HEK293T (cell line): Measurements from ENCODE around the gene PSKH1.

Experiments used
- CTCF ChIA-PET: fragments of 350-600 bp; formaldehyde crosslinking; extraction: SDS; loops from one replicate; lab custom pipeline; 2021; ENCODE audit warnings: antibody characterized with exemption, inconsistent platforms; lab: Yijun Ruan, JAX
- POLR2A ChIA-PET: fragments of 350-600 bp; formaldehyde crosslinking; extraction: SDS; loops from one replicate; lab custom pipeline; 2020; ENCODE audit warnings: antibody characterized with exemption, inconsistent platforms; lab: Yijun Ruan, JAX
- DNase-seq: peaks from one replicate; pipeline ENCODE4 v3.0.0; 2012; ENCODE audit warnings: mixed read lengths; ENCODE audit errors: extremely low spot score
- ARNT ChIP-seq: fragments of 450-650 bp; IDR thresholded peaks from 2 replicates; pipeline ENCODE4 v1.6.1; 2017; ENCODE audit warnings: mild to moderate bottlenecking
- BHLHE40 ChIP-seq: fragments of 450-650 bp; IDR thresholded peaks from 2 replicates; pipeline ENCODE4 v1.6.1; 2016; ENCODE audit warnings: mild to moderate bottlenecking, moderate library complexity, borderline replicate concordance
- CTBP1 ChIP-seq: fragments of 450-650 bp; IDR thresholded peaks from 2 replicates; pipeline ENCODE4 v1.6.1; 2016; ENCODE audit warnings: borderline replicate concordance
- ELF4 ChIP-seq: fragments of 450-650 bp; IDR thresholded peaks from 2 replicates; pipeline ENCODE4 v1.6.1; 2017; ENCODE audit warnings: antibody characterized with exemption
- FOXA1 ChIP-seq: fragments of 450-650 bp; IDR thresholded peaks from 2 replicates; pipeline ENCODE4 v1.6.1; 2016; ENCODE audit warnings: mild to moderate bottlenecking
- FOXK2 ChIP-seq: fragments of 450-650 bp; IDR thresholded peaks from 2 replicates; pipeline ENCODE4 v1.6.1; 2016; ENCODE audit warnings: mild to moderate bottlenecking
- FOXM1 ChIP-seq: fragments of 450-650 bp; IDR thresholded peaks from 2 replicates; pipeline ENCODE4 v1.6.1; 2017; ENCODE audit warnings: mild to moderate bottlenecking, borderline replicate concordance
- HDGF ChIP-seq: fragments of 450-650 bp; IDR thresholded peaks from 2 replicates; pipeline ENCODE4 v1.6.1; 2017; ENCODE audit warnings: antibody characterized with exemption, borderline replicate concordance
- L3MBTL2 ChIP-seq: fragments of 450-650 bp; conservative IDR thresholded peaks from 2 replicates; pipeline ENCODE4 v1.6.1; 2016; ENCODE audit warnings: mild to moderate bottlenecking
- LEF1 ChIP-seq: fragments of 450-650 bp; IDR thresholded peaks from 2 replicates; pipeline ENCODE4 v1.6.1; 2017; ENCODE audit warnings: mild to moderate bottlenecking, borderline replicate concordance
- NFRKB ChIP-seq: fragments of 450-650 bp; IDR thresholded peaks from 2 replicates; pipeline ENCODE4 v1.6.1; 2016; ENCODE audit warnings: mild to moderate bottlenecking, moderate library complexity
- PKNOX1 ChIP-seq: fragments of 450-650 bp; IDR thresholded peaks from 2 replicates; pipeline ENCODE4 v1.6.1; 2016
- SP1 ChIP-seq: fragments of 450-650 bp; IDR thresholded peaks from 2 replicates; pipeline ENCODE4 v1.6.1; 2017
- SUZ12 ChIP-seq: fragments of 450-650 bp; IDR thresholded peaks from 2 replicates; pipeline ENCODE4 v1.6.1; 2016; ENCODE audit warnings: mild to moderate bottlenecking
- TARDBP ChIP-seq: fragments of 450-650 bp; IDR thresholded peaks from 2 replicates; pipeline ENCODE4 v1.6.1; 2016
- ZNF384 ChIP-seq: fragments of 450-650 bp; IDR thresholded peaks from 2 replicates; pipeline ENCODE4 v1.6.1; 2016

Gene PSKH1

GRCh38 chr16:67933805-67934204 lies 40.8 kb downstream of the PSKH1 start:
- ChIA-PET POLR2A (interaction anchor here (1.6 to 2.4 kb wide), 2 partner anchors 8 to 41 kb away, joined by 4 to 12 read pairs; partner anchors contain the start of gene PSKH1), CTCF (interaction anchor here (1.3 kb wide), 1 partner anchor 50 kb away, joined by 7 read pairs; no protein-coding TSS in a partner anchor)
- no peak for DNase-seq
- TF ChIP-seq ZNF384: no peak
- no peak for TF ChIP-seq ARNT
- no peak for TF ChIP-seq L3MBTL2
- no peak for TF ChIP-seq SUZ12
- TF ChIP-seq NFRKB: no peak

GRCh38 chr16:67934306-67935100 lies 41.4 kb downstream of the PSKH1 start:
- ChIA-PET POLR2A (interaction anchor here (1.0 to 2.4 kb wide), 5 partner anchors 9 to 268 kb away, joined by 3 to 12 read pairs (median 5); partner anchors contain the start of genes C16orf86, ENKD1 and PSKH1), CTCF (interaction anchor here (1.3 to 1.4 kb wide), 2 partner anchors 50 to 414 kb away, joined by 3 to 7 read pairs; no protein-coding TSS in a partner anchor)
- TF ChIP-seq ELF4: no peak
- TF ChIP-seq ZNF384: no peak
- no peak for TF ChIP-seq PKNOX1
- no peak for TF ChIP-seq HDGF
- TF ChIP-seq CTBP1: no peak
- no peak for DNase-seq

DNA sequence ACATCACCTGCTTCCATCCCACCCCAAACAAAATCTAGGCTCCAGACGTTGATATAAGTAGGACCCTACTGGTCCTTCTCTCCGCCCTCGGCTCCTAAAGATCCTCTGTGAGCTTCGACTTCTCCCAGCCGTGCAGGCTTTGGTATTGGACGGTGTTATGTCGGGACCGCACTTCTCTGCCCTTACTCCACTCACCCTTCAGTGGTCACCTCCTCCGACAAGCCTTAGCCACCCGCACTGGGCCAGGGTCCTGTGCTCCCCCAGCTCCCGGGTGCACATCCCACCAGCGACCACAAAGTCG lies 42.0 kb downstream of the PSKH1 start:
- no peak for DNase-seq
- ChIA-PET POLR2A (interaction anchor here (0.9 to 2.4 kb wide), 17 partner anchors 9 to 268 kb away, joined by 3 to 12 read pairs (median 4); partner anchors contain the start of genes C16orf86, ENKD1, LCAT and NUTF2), CTCF (interaction anchor here (1.4 kb wide), 1 partner anchor 414 kb away, joined by 3 read pairs; no protein-coding TSS in a partner anchor)
- TF ChIP-seq LEF1: no peak
- no peak for TF ChIP-seq NFRKB
- no peak for TF ChIP-seq SP1
- no peak for TF ChIP-seq ARNT

DNA sequence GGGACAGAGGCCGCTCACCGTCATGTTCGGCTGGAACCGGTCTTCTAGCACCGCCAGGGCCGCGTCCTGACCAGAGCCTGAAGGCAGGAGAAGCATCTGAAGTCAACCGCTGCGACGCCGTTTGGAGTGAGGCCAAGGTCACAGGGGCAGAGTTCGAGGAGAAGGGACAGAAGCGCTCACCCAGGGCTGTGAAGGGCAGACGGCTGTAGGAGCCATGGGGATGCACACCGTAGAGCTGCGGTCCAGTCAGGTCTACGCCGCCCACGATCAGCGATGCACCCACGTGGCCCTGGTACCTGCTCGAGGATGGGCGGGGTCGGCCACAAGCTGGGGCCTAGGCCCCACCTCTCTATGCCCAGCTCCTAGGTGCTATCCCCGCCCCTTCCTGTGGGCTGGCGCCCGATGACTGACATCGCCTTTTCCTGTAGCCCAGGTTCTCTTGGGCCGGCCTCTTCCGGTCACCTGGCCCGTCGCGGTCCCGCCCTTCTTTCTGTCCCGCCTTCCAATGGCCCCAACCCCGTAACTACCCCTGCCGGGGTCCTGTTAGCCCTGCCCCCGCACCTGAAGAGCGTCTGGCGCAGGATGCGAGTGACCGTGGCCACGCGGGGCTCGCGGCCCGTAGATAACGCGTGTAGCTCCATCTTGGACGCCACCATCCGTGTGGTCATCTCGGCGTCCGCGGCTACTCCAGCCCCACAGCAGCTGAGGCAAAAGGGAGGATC lies 42.5 kb downstream of the PSKH1 start:
- peak; percentile 97 for DNase-seq
- POLR2A ChIA-PET: interaction anchor here (0.7 to 2.4 kb wide), 20 partner anchors 8 to 269 kb away, joined by 3 to 12 read pairs (median 4); partner anchors contain the start of genes C16orf86, ENKD1, LCAT and NUTF2
- CTCF ChIA-PET: interaction anchor here (0.5 to 1.4 kb wide), 4 partner anchors 70 to 415 kb away, joined by 3 read pairs; no protein-coding TSS in a partner anchor
- TF ChIP-seq PKNOX1 (peak; percentile 98), L3MBTL2 (peak; percentile 73), ARNT (no peak), FOXM1 (no peak), TARDBP (no peak)

GRCh38 chr16:67936124-67936879 lies 43.2 kb downstream of the PSKH1 start, which contains the start of gene PSMB10:
PSMB10 (minus strand) TSS chr16:67936850; CDS start chr16:67936749, 101 bp downstream.
- ChIA-PET CTCF (interaction anchor here (0.5 to 0.9 kb wide), 3 partner anchors 71 to 562 kb away, joined by 3 read pairs; no protein-coding TSS in a partner anchor), POLR2A (interaction anchor here (0.5 to 2.4 kb wide), 18 partner anchors 8 to 276 kb away, joined by 3 to 12 read pairs (median 4); partner anchors contain the start of genes ACD, C16orf86, ENKD1 and LCAT)
- peak; percentile 34 for DNase-seq
- TF ChIP-seq LEF1 (no peak), ARNT (no peak)

DNA sequence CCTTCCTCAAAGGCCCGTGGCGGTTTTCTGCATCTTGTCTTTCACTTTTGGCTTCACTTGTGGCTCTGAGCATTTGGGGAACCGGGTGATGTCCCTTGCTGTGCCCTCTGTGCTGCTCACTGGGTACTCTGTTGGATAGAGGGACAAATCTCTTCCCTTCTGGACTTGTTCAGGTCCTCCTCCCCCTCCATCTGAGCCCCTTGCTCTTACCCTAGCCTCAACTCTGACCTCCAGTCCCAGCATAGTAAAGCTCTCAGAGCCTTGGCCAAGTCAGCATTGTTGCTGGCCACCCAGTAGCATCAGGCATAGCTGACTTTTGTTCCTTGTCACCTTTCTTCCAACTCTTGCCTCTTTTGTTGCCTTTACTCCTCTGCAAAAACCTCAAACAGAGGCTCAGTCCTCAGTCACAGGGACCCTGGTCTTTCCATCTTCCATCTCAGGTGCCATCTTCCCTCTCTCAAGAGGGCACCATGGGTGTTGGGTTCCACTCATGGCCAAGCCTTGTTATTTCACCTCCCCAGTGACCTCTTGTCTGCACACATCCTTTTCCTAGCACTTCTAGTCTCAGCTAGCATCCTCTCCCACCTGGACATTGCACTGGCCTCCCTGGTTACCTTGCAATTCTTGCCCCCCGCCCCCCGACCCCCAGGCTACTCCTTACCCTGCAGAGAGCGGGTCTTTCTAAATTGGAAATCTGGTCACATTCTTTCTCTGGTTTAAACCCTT lies 44.0 kb downstream of the PSKH1 start:
- TF ChIP-seq TARDBP (no peak), SUZ12 (no peak), SP1 (no peak), PKNOX1 (no peak), FOXA1 (no peak), BHLHE40 (no peak), L3MBTL2 (no peak), FOXM1 (no peak), HDGF (no peak), ZNF384 (no peak), NFRKB (no peak), ARNT (no peak), CTBP1 (no peak), FOXK2 (no peak), LEF1 (no peak), ELF4 (no peak)
- POLR2A ChIA-PET: no interaction called here
- CTCF ChIA-PET: interaction anchor here (0.6 kb wide), 1 partner anchor 563 kb away, joined by 3 read pairs; no protein-coding TSS in a partner anchor
- DNase-seq: no peak
